Right lobe of liver (tissue), 6 donors: ENCODE results near the gene WDR27. TPM values are rescaled to one million over a fixed set of nuclear protein-coding genes. Genes with fewer than 3 reads are reported as not detected.
A peak's percentile ranks its signal among the peaks of the same experiment; 100 is the strongest.

Source experiments
- ATAC-seq, 4 donors: fragments of 200-7000 bp; cut with Tn5 transposase; one replicate each; pipeline ENCODE4 v1.9.1; 2020; ENCODE audit warnings: mild to moderate bottlenecking in 4 of 4, moderate library complexity in 4 of 4
- DNase-seq, 3 donors: peaks; one replicate each; pipeline ENCODE4 v3.0.0-alpha.2; 2020
- H3K27ac ChIP-seq, 3 donors: fragments of 200-600 bp; one replicate each; pipeline ENCODE4 v1.8.0; 2022
- H3K27me3 ChIP-seq, 2 donors: fragments of 200-600 bp; one replicate each; pipeline ENCODE4 v1.8.0; 2022
- H3K36me3 ChIP-seq, 4 donors: fragments of 200-600 bp; sonication (generic) in 1 of 4; one replicate each; pipeline versions ENCODE4 v1.5.1 to v1.8.0; 2017 to 2022; ENCODE audit warnings: control low read depth in 1 of 4
- H3K4me1 ChIP-seq, 4 donors: fragments of 200-600 bp; sonication (generic) in 1 of 4; one replicate each; pipeline versions ENCODE4 v1.5.1 to v1.8.0; 2017 to 2022; ENCODE audit warnings: control low read depth in 1 of 4
- H3K4me3 ChIP-seq, 3 donors: fragments of 200-600 bp; one replicate each; pipeline ENCODE4 v1.8.0; 2022
- H3K9me3 ChIP-seq, 4 donors: fragments of 200-600 bp; sonication (generic) in 1 of 4; one replicate each; pipeline versions ENCODE4 v1.5.1 to v1.8.0; 2017 to 2022; ENCODE audit warnings: control low read depth in 1 of 4
- POLR2A ChIP-seq: fragments of 450-650 bp; IDR thresholded peaks from one replicate; pipeline ENCODE4 v1.6.1; 2017; ENCODE audit warnings: antibody characterized with exemption, mild to moderate bottlenecking
- WGBS: methylation state at CpG from one replicate; pipeline ENCODE4 v1.1.6; 2018; ENCODE audit warnings: low coverage, low lambda C conversion rate; ENCODE audit not compliant: insufficient coverage; ENCODE audit errors: missing lambda C conversion rate; 5-methylcytosine and 5-hydroxymethylcytosine counted together
- intact Hi-C, 2 donors: fragments of 100-400 bp; cut with DNase I; formaldehyde crosslinking; loops; one replicate each; pipeline versions ENCODE4 v1.11.2 to v1.14.1; 2022
- total RNA-seq, 6 experiments: library from RNA; depleted of rRNA in 2 of 6; stranded (reverse); fragments of >200 nt in 2 of 6; fragmentation: NEBNext Ultra II Directional in 3 of 6; extraction: Animal tissue kit (Norgen Biotek cat#: 25700) in 3 of 6; gene quantifications; one replicate each; pipeline versions ENCODE4 v1.1.0 to v1.2.4, GENCODE V29; 2016 to 2023
- TF ChIP-seq, protein P1 (sequence below), 4 donors: fragments of 200-600 bp in 3 of 4; fragments of 450-650 bp in 1 of 4; IDR thresholded peaks; one replicate each; pipeline versions ENCODE4 v1.5.1 to v1.8.0; 2016 to 2022; ENCODE audit warnings: antibody characterized with exemption in 4 of 4, mild to moderate bottlenecking in 2 of 4
- donor health status: DM: no; HTN: yes; CAD: no.
- donor health status: DM: no; HTN: no; CAD: no.
- donor health status: DM: no; HTN: no; CAD: no.
- donor health status: DM: no; HTN: yes; CAD: no.
- donor health status: DM: no; HTN: yes; CAD: no.

The WDR27 gene
- total RNA-seq, 6 experiments from 2014 or later = 8.2 to 26.8 (median 12.7) TPM

DNA sequence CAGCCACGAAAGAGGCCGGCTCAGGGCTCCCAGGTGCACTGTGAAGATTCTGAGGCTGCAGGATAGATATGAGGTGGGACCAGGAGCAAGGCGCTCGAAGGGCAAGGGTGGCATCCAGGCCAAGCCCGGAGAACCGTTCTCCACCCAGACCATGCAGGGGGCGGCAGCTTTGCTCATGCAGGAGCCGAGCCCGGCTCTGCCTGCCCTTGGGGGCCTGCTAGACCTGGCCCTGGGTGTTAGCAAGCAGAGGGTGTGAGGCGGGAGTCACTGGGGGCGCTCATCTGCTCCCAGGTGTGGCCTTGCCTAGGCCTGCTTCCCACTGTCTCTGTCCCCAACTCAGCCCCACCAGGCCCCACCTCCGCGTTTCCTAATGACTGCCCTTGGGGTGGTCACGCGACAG is 59.4 kb downstream of the WDR27 start:
- Histone ChIP-seq H3K4me3 (no peak overlapping the region), H3K9me3 (no peaks in the 10 kb centered on the region), H3K27me3 (no peaks in the 10 kb centered on the region), H3K27ac (no peak overlapping the region), H3K4me1 (no peaks in the 10 kb centered on the region), H3K36me3 (no peaks in the 10 kb centered on the region)
- ATAC-seq (peak in 1 of 4 donors; percentile 21), DNase-seq (no peak)
- intact Hi-C loops = no loop called here
- WGBS = 100% methylated on average over 3 of the region's 15 CpGs
- TF ChIP-seq, protein P1, sequence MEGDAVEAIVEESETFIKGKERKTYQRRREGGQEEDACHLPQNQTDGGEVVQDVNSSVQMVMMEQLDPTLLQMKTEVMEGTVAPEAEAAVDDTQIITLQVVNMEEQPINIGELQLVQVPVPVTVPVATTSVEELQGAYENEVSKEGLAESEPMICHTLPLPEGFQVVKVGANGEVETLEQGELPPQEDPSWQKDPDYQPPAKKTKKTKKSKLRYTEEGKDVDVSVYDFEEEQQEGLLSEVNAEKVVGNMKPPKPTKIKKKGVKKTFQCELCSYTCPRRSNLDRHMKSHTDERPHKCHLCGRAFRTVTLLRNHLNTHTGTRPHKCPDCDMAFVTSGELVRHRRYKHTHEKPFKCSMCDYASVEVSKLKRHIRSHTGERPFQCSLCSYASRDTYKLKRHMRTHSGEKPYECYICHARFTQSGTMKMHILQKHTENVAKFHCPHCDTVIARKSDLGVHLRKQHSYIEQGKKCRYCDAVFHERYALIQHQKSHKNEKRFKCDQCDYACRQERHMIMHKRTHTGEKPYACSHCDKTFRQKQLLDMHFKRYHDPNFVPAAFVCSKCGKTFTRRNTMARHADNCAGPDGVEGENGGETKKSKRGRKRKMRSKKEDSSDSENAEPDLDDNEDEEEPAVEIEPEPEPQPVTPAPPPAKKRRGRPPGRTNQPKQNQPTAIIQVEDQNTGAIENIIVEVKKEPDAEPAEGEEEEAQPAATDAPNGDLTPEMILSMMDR (IDR thresholded peaks at IDR 0.05) = no peak
- TF ChIP-seq POLR2A = no peak

DNA sequence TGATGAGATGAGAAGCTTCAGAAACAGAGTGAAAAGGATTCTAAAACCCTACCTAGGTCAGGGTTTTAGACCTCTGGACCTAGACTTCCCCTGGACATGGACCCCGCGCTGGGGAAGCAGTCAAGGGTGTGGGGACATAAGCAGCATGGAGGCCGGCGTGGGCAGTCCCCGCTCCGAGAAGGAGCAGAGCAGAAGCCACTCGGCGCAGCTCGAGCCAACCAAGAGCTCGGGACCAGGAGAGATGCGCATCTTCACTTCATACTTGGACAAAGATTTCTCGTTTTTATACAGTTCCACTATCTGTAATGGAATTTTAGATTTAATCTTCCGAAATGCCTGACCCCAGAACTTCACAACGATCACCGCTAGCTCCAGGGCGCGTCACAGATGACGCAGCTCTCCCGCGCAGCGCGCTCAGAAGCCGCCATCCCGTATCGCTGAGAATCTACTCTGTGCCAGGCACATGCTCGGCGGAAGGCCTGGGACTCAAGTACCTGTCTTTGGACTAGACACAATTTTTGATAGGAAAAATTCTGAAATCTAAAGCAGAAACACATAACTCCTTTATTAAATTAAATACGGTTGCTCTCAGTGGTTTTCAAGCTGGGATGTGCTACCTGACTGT is 60.3 kb downstream of the WDR27 start:
- TF ChIP-seq, protein P1 (IDR thresholded peaks at IDR 0.05) = no peak
- Histone ChIP-seq H3K4me1 (no peaks in the 10 kb centered on the region), H3K27me3 (no peaks in the 10 kb centered on the region), H3K36me3 (no peaks in the 10 kb centered on the region), H3K27ac (no peak overlapping the region), H3K9me3 (no peaks in the 10 kb centered on the region), H3K4me3 (no peak overlapping the region)
- ATAC-seq (peak in 1 of 4 donors; percentile 21), DNase-seq (no peak)
- intact Hi-C loops = no loop called here
- 97% methylated on average over 20 of the region's 28 CpGs for WGBS

- no peak overlapping the region for H3K4me3 ChIP-seq
- DNase-seq = no peak
- no peak for TF ChIP-seq POLR2A
- TF ChIP-seq, protein P1 (IDR thresholded peaks at IDR 0.05) = no peak
- no peak for ATAC-seq
- H3K27me3 ChIP-seq = no peaks in the 10 kb centered on the region
- no peaks in the 10 kb centered on the region for H3K9me3 ChIP-seq
- intact Hi-C loops = no loop called here
- H3K27ac ChIP-seq = no peak overlapping the region
- no CpG with 5 or more reads among the region's 18 CpGs for WGBS
- no peaks in the 10 kb centered on the region for H3K4me1 ChIP-seq
- H3K36me3 ChIP-seq = no peaks in the 10 kb centered on the region
Observed at GRCh38 chr6:169640983-169641382, 60.8 kb downstream of the WDR27 start.

GRCh38 chr6:169640351-169640852 is 61.4 kb downstream of the WDR27 start:
- no peak for DNase-seq
- no peaks in the 10 kb centered on the region for H3K9me3 ChIP-seq
- H3K4me3 ChIP-seq = no peak overlapping the region
- no peaks in the 10 kb centered on the region for H3K27me3 ChIP-seq
- H3K36me3 ChIP-seq = no peaks in the 10 kb centered on the region
- 75% methylated on average over 5 of the region's 18 CpGs for WGBS
- TF ChIP-seq, protein P1 (IDR thresholded peaks at IDR 0.05) = no peak
- no peak for TF ChIP-seq POLR2A
- intact Hi-C loops = no loop called here
- no peak overlapping the region for H3K27ac ChIP-seq
- peak in 1 of 4 donors; percentile 20 for ATAC-seq
- H3K4me1 ChIP-seq = no peaks in the 10 kb centered on the region
